Measurements from ENCODE around the gene PPP1R26.
"Not testable (repeated sequence)": the region's sequence is repeated elsewhere in the genome, so short reads cannot be mapped to it uniquely, and the experiment has no call there.

The PPP1R26 gene

DNA sequence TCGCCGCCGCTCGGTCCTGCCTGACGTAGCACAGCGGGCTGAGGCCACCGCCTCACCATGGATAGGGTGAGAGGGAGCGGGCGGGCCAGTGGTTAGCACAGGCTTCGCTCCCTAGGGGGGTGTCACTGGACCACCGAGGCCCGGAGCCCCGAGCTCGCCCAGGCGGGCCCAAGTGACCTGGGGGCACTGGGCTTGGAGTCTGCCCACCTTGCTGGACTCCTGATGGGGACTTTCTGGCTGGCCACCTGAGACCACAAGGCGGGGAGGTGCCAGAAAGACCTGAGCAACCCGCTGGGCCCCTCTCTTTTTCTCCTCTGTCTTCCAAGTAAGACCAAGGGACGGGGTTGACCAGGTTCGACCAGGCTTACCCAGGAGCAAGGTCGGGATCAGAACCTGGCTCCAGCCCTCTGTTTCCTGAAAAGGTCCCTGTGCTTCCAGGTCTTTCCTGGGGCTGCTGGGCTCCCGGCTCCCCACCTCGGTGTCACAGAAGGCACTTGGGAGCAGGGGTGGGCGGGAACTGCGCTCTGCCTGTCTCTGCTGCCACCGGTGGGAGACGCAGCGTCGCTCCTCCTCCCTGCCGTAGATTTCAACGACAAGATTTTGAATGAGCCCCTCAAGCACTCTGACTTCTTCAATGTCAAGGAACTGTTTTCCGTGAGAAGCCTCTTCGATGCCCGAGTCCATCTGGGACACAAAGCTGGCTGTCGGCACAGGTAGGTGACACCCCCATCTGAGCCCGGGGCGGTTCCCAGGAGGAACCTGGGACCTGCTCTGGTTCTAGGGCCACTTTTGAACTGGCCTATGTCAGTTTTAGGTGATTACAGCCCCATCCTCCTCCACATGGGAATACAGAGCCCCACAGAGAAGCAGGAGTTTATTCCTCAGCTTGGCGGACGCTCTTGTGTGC is 21.9 kb downstream of the PPP1R26 start:
- H3K4me3 ChIP-seq (ENCODE audit: low read depth, low read length) = peak overlapping the region; percentile 75
- no peak for DNase-seq (ENCODE audit: low read depth)

DNA sequence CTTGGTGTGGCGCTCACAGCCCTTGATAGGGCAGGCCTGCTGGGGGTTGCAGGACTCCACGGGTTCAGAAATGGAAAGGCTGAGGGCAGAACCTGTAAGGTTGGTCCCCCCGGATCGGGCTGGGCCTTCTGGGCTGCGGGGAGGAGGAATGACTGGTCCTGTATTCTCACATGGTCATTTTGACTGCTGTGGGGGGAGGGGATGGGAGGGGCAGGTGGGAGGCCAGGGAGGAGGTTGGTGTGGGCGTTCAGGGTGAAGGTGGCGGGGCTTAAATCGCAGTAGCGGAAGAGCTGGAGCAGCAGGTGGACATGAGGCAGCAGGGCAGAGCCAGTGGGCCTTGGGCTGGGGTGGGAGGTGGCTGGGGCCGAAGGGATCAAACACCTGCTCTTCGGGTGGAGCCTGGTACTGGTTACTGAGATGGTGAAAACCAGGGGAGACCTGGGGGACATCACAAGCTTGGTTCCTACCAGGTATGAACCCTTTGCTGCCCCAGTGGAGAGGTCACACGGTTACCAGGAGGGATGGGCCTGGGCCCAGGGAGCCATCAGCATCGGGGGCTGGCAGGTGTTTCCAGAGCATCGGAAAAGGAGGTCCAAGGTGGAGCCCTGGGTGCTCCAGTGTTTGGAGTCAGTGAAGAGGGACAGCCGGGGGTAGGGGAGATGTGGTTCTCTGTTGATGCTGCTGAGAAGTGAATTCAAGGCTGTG is 22.7 kb downstream of the PPP1R26 start:
- H3K4me3 ChIP-seq (ENCODE audit: low read depth, low read length) = no peak overlapping the region
- DNase-seq (ENCODE audit: low read depth) = no peak

GRCh38 chr9:135502873-135503321 is 23.3 kb downstream of the PPP1R26 start:
- H3K4me3 ChIP-seq (ENCODE audit: low read depth, low read length) = no peak overlapping the region
- DNase-seq (ENCODE audit: low read depth) = no peak

DNA sequence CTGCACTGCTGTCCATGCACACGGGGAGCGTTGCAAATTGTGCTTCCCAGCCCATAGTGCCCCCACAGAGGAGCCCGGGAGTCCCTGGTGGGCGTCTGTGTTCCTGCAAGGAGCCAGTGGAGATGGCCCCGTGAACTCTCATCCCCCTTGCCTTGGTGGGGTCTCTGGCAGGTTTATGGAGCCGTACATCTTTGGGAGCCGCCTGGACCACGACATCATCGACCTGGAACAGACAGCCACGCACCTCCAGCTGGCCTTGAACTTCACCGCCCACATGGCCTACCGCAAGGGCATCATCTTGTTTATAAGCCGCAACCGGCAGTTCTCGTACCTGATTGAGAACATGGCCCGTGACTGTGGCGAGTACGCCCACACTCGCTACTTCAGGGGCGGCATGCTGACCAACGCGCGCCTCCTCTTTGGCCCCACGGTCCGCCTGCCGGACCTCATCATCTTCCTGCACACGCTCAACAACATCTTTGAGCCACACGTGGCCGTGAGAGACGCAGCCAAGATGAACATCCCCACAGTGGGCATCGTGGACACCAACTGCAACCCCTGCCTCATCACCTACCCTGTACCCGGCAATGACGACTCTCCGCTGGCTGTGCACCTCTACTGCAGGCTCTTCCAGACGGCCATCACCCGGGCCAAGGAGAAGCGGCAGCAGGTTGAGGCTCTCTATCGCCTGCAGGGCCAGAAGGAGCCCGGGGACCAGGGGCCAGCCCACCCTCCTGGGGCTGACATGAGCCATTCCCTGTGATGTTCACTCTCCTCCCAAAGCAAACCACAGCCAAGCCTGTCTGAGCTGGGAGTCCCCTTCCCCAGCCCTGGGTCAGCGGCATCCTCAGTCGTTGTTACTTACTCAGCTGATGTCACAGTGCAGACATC is 24.0 kb downstream of the PPP1R26 start:
- DNase-seq (ENCODE audit: low read depth) = no peak
- H3K4me3 ChIP-seq (ENCODE audit: low read depth, low read length) = no peak overlapping the region

DNA sequence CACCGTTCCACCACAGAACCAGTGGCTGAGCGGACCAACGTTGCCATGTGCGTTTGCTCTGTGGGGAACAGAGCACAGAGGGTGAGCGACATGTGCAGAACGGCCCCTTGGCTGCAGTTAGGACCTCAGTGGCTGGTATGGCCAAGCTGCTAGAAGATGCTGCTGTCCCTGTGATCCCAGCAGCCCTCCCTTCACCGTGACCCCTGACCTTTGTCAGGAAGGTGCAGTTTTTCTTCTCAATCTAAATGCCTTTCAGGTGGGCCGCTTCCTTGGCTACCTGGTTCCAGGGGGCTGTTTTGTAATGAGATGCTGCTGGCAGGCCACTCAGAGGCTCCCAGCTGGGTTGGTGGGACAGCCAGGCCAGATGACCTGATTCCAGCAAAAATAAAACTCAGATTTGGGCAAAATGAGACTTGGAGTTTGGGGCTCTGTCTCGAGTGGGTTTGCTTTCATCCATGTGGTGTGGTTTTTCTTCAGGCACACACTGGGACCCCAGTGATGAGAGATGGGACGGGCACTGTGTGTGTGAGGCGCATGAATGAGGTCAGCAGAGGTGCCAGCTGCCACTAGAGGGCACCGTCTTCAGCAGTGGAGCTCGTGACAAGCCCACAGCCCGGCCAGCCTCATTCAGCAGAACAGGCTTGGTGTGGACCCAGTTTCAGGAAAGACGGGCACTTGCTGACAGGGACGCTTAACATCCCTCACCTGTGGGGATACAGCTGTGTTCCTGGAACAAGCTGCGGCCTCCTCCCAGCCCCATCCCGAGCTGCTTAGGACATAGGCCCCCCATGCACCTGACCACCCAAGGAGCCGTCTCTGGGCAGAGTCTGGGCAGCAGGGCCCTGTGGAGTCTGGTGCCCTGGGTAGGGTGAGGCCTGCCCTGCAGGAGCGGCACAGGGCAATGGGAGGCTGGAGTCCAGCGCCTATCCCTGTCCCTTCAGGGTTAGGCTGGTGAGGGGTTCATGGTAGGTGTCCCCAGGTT is 25.0 kb downstream of the PPP1R26 start:
- H3K4me3 ChIP-seq (ENCODE audit: low read depth, low read length) = no peak overlapping the region
- no peak for DNase-seq (ENCODE audit: low read depth)

DNA sequence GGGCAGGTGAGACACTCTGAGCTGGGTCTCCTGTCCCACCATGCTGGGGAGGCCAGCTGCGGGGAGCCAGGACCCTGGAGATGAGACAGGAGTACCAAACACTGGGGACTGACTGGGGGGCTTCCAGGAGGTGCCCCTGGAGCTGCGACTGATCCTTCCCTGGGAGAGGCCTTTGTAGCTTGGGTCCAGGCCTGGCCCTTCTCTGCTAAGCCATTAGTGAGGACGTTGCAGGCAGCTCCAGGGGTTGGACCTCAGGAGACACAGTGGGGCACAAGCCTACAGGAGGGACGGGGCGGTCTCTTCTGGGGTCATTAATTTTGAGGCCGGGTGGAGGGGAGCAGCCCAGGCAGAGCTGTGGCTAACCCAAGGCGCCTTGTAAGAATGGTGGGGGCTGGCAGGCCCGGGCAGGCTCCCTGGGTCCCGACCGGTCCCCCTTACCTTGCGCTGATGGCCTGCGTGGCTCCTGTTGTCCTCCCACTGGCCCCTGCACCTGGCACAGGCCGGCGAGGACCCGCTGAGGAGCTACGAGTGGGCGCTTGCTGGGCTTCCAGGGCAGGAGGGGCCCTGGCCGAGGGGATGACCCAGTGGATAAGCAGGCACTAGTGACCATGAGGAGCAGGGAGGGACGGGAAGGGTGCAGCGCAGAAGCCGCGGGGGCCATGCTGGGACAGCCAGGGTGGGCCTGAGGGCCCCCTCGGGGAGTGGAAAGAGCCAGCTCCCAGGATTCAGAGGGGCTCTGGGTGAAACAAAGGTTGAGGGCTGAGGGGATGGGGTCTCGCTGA is 26.0 kb downstream of the PPP1R26 start:
- no peak overlapping the region for H3K4me3 ChIP-seq (ENCODE audit: low read depth, low read length)
- no peak for DNase-seq (ENCODE audit: low read depth)

DNA sequence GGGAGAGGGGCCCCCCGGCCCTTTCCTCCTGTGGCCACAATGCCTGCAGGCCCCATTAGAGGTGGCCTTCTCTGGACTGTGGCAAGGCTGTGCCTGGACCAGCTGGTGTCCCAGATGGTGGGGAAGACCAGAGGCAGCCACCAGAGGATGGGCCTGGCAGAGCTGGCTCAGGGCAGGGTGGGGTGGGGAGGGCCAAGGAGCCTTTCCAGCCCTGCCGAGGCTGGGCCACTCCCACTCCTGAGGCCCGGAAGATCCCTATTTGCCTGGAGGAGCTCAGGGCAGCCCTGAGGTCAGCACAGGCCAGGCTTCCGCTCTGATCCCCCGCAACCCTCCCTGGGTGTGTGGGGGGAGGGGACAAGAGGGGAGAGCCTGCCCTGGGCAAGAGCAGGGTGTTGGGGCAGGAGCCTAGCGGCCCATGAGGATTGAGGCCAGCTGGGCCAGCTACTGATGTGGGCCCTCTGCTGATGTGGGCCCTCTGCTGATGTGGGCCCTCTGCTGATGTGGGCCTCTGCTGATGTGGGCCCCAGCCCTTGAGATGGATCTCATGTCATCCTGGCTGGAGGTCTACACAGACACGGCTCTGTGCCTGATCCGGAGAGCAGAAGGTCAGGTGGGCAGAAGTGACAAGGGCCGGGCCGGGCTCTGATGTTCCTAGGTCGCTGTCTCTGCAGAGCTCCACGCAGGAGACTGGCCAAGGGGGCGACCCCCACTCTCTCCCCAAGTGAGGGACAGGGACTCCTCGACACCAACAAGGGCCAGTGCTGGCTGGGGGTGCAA is 26.9 kb downstream of the PPP1R26 start:
- DNase-seq (ENCODE audit: low read depth) = no peak
- no peak overlapping the region for H3K4me3 ChIP-seq (ENCODE audit: low read depth, low read length)

DNA sequence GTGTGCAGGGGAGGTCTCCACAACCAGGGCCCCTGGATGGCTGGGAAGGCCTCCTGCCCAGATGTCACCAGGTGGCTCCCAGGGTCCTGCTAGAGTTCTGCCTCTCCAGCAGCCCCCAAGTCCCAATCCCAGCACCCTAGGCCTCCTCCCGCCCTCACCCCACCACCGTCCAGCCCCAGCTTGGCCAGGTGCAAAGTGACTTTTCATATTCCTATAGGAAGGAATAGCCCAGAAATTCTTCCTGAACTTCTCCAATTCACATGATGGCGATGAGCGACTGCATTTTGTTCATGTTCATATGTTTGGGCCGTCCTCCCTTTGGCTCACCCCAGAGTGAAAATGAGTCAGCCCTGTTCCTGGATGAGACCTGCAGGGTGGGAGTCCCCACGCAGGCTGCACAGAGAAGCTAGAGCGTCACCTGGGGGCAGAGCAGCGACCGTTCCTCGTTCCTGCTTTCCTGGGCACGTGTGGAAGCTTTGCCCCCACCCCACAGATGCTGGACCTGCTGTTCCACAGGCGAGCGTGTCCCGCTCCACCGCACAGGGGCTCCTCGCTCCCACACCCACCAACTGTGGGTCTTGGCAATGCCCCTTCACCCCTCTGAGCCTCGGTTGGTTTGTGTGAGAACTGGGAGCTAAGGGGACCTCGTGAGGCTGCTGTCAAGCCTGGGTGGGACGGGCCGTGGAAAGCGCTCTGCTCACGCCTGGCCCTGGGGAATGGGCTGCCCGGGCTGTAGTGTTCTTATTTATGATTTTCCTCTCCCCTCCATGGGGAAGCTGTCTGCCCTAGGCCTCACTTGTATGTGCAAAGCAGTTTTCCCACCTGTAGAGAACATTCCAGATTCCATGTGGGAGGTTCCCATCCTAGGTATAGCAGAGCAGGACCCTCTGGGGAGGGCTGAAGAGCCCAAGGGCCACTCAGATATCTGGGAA is 27.8 kb downstream of the PPP1R26 start:
- H3K4me3 ChIP-seq (ENCODE audit: low read depth, low read length) = no peak overlapping the region
- DNase-seq (ENCODE audit: low read depth) = no peak

- H3K4me3 ChIP-seq (ENCODE audit: low read depth, low read length) = no peak overlapping the region
- no peak for DNase-seq (ENCODE audit: low read depth)
Measured at GRCh38 chr9:135508211-135508820, 28.7 kb downstream of the PPP1R26 start.

DNA sequence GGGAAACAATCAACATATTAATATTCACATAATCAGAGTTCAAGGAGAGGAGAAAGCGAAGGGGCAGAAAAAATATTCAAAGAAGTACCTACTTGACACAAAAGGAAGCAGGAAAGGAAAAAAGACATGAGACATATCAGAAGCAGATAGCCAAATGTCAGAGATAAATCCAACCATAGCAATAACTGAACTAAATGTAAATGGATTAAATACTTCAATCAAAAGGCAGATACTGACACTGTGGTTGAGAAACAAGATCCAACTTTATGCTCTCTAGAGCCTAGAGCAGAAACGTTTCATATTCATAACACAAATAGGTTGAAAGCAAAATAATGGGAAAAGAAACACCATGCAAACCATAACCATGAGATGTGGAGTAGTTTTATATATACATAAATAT is 29.9 kb downstream of the PPP1R26 start:
- H3K4me3 ChIP-seq (ENCODE audit: low read depth, low read length) = no peak overlapping the region
- DNase-seq (ENCODE audit: low read depth) = no peak

GRCh38 chr9:135512241-135512603 is 32.6 kb downstream of the PPP1R26 start:
- no peak for DNase-seq (ENCODE audit: low read depth)
- no peak overlapping the region for H3K4me3 ChIP-seq (ENCODE audit: low read depth, low read length)

GRCh38 chr9:135512904-135513303 is 33.3 kb downstream of the PPP1R26 start:
- no peak for DNase-seq (ENCODE audit: low read depth)

DNA sequence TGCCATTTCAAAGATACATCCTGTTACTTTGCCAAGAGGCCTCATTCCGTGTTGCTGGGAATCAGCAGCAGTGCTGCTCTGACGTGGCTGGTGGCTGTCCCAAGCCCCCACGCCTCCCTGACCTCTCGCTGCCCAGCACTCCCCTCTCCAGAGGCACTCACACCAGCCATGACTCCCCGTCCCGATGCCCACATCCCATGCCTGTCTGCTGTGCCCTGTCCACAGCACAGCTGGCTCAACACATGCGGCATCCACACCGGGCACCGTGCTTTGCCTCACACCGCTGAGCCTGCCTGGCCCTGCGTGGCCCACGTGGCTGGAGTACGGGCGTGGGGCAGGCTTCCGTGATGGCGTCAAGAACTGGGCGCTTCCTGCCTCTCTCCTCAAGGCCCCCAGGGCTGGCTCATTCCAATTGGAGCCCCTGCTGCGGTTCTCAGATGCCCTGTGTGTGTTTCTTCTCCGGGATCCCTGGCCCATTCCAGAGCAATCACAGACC is 33.8 kb downstream of the PPP1R26 start:
- no peak for DNase-seq (ENCODE audit: low read depth)
- no peak overlapping the region for H3K4me3 ChIP-seq (ENCODE audit: low read depth, low read length)

More at GRCh38 chr9:135512904-135513303, 33.3 kb downstream of the PPP1R26 start:
- H3K4me3 ChIP-seq (ENCODE audit: low read depth, low read length) = no peak overlapping the region

DNA sequence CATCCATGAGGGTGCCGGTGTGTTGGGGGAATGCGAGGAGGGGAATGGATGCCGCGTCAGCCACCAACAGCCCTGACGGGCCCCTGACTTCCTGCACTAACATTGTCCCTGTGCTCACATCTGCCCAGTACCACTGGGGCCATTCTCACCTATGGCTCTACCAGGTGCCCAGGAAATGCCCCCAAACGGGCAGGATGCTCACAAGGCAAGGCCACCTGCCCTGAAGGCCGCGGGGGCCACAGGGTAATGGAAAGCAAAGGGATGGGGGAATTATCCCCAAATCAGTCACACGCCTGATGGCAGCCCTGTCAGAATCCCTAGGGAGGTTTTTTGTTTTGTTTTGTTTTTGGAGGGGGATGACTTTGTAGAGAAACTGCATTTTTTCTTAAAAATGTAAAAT is 34.3 kb downstream of the PPP1R26 start:
- DNase-seq (ENCODE audit: low read depth); H3K4me3 ChIP-seq (ENCODE audit: low read depth, low read length): not testable (repeated sequence)

GRCh38 chr9:135514342-135515082 is 34.9 kb downstream of the PPP1R26 start:
- no peak overlapping the region for H3K4me3 ChIP-seq (ENCODE audit: low read depth, low read length)
- no peak for DNase-seq (ENCODE audit: low read depth)

Measured in skeletal muscle cell (primary cell).